Measurements from ENCODE around the gene MPC2. TPM values are rescaled to one million over a fixed set of nuclear protein-coding genes. Genes with fewer than 3 reads are reported as not detected.

Gene MPC2
- total RNA-seq, 1 experiment from 2014 or later: 32.9 TPM

DNA sequence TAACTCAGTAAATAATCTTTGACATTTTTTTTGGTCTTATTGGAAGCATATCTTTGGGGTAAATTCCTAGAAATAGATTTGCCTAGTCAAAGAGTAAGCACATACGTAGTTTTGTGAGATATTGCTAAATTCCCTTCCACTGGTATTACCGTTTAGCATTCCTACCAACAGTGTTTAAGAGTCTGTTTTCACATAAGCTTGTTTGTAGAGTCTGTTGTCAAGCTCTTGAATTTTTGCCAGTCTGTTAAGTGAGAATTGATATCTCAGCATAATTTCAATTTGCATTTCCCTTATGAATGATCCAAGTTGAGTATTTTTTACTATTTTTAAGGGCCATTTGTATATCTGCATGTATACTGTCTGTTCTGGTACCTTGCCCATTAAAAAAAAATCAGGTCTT is 37.0 kb upstream of the MPC2 start:
- no peaks in the 10 kb centered on the region for H3K23me2 ChIP-seq (ENCODE audit: insufficient read length, low read depth, low read length, poor library complexity, severe bottlenecking)
- no peaks in the 10 kb centered on the region for H3K27me3 ChIP-seq (ENCODE audit: insufficient read depth, low read length)
- H2BK120ac ChIP-seq (ENCODE audit: low read depth, low read length, poor library complexity, severe bottlenecking): no peak overlapping the region
- H2BK15ac ChIP-seq (ENCODE audit: low read depth, low read length): no peak overlapping the region
- H3K27me3 Mint-ChIP-seq (ENCODE audit: low read depth): no peaks in the 10 kb centered on the region
- no peak overlapping the region for H2AK5ac ChIP-seq (ENCODE audit: insufficient read length, low read length)
- H3K4me2 ChIP-seq (ENCODE audit: insufficient read depth, insufficient read length, low read length): no peak overlapping the region
- H4K5ac ChIP-seq (ENCODE audit: insufficient read length, low read depth, low read length): no peak overlapping the region
- no peak overlapping the region for H3K56ac ChIP-seq (ENCODE audit: insufficient read length, low read depth, low read length)
- no CpG with 5 or more reads among the region's 2 CpGs for WGBS (ENCODE audit: extremely low coverage, insufficient read length, low lambda C conversion rate)
- no peak overlapping the region for H4K8ac ChIP-seq (replicated peaks; ENCODE audit: insufficient read length, low read depth, low read length)
- H3K27ac ChIP-seq (ENCODE audit: insufficient read length, low read depth, low read length): no peak overlapping the region
- H2BK5ac ChIP-seq (ENCODE audit: insufficient read length, low read length): no peak overlapping the region
- H4K91ac ChIP-seq (ENCODE audit: insufficient read length, low read depth, low read length): no peak overlapping the region
- no peak overlapping the region for H3K18ac ChIP-seq (ENCODE audit: insufficient read length, low read depth, low read length)
- no peak overlapping the region for H3K27ac Mint-ChIP-seq
- no peak overlapping the region for H3K14ac ChIP-seq (ENCODE audit: insufficient read depth, low read length)
- no peaks in the 10 kb centered on the region for H3K4me1 ChIP-seq (ENCODE audit: insufficient read depth, low read length)
- no peak overlapping the region for H3K4ac ChIP-seq (ENCODE audit: low read depth, low read length)
- H3K4me3 Mint-ChIP-seq: no peak overlapping the region
- H2AFZ ChIP-seq (ENCODE audit: low read length): no peak overlapping the region
- H2BK20ac ChIP-seq (ENCODE audit: low read depth, low read length, poor library complexity, severe bottlenecking): no peak overlapping the region
- H3T11ph ChIP-seq (ENCODE audit: low read length): no peak overlapping the region
- H3K9me3 Mint-ChIP-seq: peaks cover 0 to 2% of the 10 kb centered on the region in 2 experiments; a peak in 1 of 5 replicates
- H3K9ac ChIP-seq (ENCODE audit: extremely low read depth, insufficient read length, low read length): no peak overlapping the region
- H2BK12ac ChIP-seq (ENCODE audit: insufficient read length, low read depth, low read length): no peak overlapping the region
- DNase-seq: no peak
- H3K79me1 ChIP-seq (ENCODE audit: insufficient read depth, low read depth, low read length, poor library complexity, severe bottlenecking): no peaks in the 10 kb centered on the region
- H3K4me1 Mint-ChIP-seq: no peaks in the 10 kb centered on the region
- H3K36me3 Mint-ChIP-seq (ENCODE audit: insufficient read depth in 1 of 3, low read depth in 3 of 3): peaks cover 21 to 28% (median 24%) of the 10 kb centered on the region in 3 experiments
- no peaks in the 10 kb centered on the region for H3K9me3 ChIP-seq (ENCODE audit: control insufficient read depth, low read depth, low read length)
- TF ChIP-seq CTCF (conservative IDR thresholded peaks at IDR 0.05): no peak
- no peak overlapping the region for H3K23ac ChIP-seq (ENCODE audit: insufficient read length, low read depth, low read length)
- H3K79me2 ChIP-seq (ENCODE audit: insufficient read depth, low read length): no peaks in the 10 kb centered on the region
- H4K20me1 ChIP-seq (ENCODE audit: control insufficient read depth, insufficient read depth, insufficient read length): no peaks in the 10 kb centered on the region

Data from H9 (cell line).